K562 treated with DMSO at 1 percent for 12 hours (cell line): ENCODE data around the gene PRKAB2. TPM values are rescaled to one million over a fixed set of nuclear protein-coding genes. Genes with fewer than 3 reads are reported as not detected.

Experiments used
- total RNA-seq: library from RNA; unstranded; fragments of 300-600 nt; gene quantifications from 2 replicates; pipeline ENCODE4 v1.2.3, GENCODE V29; 2022; ENCODE audit not compliant: insufficient read depth

Gene PRKAB2
- 2.2 and 9.7 TPM in 2 replicates for total RNA-seq

GRCh38 chr1:147172168-147173016 lies at the start of gene PRKAB2:
PRKAB2 (minus strand) TSS chr1:147172470; CDS start chr1:147172144, 326 bp downstream.

Other genes starting within 250 kb of the PRKAB2 start
- 3.3 and 13.4 TPM in 2 replicates for gene NBPF12, start 234.1 kb downstream of the PRKAB2 start, total RNA-seq
- gene FMO5, start 52.9 kb upstream of the PRKAB2 start, total RNA-seq: 0.63 TPM in 1 of 2 replicates, not detected in the other
- 25.9 and 37.7 TPM in 2 replicates for gene CHD1L, start 70.2 kb upstream of the PRKAB2 start, total RNA-seq